Measurements from ENCODE around the gene EMC7.

The EMC7 gene

DNA sequence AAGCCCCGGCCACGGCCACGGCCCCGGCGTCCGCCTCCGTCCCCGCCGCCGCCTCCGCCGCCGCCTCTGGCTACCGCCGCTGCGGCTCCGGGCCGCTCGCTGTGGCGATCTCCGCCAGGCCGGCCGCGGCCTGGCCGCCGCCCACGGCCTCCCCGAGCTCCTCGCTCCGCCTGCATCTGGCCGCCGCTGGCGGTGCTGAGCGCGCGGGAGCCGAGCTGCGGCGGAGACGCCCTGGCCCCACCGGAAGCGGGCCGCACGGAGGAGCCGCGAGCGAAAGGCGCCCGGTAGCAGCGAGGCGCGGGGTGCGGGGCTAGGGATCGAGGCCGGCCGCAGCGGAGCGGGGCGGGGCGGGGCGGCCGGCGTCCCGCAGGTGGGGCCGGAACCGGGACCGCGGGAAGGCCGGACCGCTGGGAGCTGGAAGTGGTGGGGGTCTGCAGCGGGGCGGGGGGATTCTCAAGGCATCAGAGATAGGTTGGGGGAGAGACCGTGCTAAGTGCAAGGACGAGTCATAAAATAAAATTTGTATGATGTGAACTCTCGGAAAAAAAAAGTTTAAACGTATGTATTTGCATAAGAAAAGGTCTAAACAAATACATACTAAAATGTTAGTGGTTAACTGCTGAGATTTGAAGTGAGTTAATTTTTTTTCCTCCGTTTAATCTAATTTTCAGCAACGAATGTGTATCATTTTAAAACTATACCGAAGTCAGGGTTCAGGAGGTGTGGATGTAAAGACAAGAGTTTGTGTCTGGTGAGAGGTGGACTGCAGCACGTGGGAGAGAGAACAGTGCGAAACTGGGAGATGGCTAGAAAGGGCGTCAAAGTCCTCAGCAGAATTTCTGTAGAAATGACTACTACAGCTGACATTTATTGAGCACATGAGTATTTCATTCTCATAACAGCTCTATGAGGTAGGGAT is 62.5 kb downstream of the EMC7 start, which contains the start of gene AVEN:
TSS of gene AVEN (minus strand) at position 334 of the 919 bp plus-strand sequence. CDS start at position 176, 158 bp downstream.
- no peak for DNase-seq (ENCODE audit: low read depth in 2 of 2)

DNA sequence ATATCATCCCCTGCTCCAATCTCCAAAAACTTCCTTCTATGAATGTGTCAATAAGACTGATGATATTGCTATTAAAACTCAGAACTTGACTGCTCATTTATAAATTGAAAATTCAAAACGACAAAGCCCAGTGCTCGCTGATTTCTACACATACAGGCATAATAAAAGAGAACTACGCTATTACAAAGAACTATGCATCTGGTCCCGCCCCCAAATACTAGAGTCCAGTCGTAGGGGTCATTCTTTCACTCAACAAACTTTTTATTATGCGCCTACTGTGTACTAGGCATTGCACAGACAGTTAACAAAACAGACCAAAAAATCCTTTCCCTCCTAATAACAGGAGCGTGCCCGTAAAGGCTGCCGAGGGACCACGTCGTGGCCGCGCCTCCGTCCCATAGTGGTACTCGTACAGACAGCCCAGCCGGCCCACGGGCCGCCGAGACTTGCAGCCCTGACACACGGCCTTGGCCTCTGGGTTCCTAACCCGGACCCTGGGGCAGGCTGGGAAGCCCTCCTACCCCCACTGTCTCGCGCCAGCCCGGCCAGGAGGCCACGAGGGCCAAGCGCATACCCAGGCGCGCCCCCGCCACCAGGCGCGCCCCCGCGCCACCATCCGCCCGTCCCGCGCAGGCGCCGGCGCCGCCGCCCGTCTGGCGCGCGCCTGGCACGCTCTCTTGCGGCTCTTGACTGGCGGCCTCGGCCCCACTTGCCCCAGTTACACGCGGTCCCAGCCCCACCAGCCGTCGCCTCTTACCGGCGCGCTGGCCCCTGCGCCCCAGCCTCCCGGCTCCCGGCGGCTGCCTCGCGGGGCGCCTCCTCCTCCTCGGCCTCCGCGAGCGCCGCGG is 63.4 kb downstream of the EMC7 start:
- DNase-seq (ENCODE audit: low read depth in 2 of 2): peak in 1 of 2 experiments; percentile 36
